GM18526 (cell line): ENCODE measurements around the gene EHF.

Experiments used
- POLR2A ChIP-seq: IDR thresholded peaks from 3 replicates; pipeline ENCODE4 v1.6.1; 2011; ENCODE audit not compliant: insufficient read length; ENCODE audit errors: extremely low read depth

EHF gene

DNA sequence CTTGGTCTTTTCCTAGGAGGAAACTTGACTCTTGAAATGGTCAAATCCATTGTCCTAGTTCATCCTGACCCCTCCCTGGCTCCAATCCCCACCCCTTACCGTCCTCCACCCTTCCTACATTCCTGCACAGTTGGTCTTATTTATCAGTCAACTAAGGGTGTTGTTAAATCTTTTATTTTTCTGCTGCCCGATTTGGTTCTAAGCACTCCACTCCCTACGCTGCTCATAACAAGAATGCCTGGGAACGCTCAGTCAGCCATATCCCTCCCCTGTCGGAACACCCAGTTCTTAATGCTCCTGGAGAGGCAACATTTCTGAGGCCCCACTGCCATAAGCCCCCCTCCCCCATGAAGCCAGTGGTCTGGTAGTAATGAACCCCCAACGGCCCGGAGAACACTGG lies 9.7 kb downstream of the EHF start:
- TF ChIP-seq POLR2A = no peak

DNA sequence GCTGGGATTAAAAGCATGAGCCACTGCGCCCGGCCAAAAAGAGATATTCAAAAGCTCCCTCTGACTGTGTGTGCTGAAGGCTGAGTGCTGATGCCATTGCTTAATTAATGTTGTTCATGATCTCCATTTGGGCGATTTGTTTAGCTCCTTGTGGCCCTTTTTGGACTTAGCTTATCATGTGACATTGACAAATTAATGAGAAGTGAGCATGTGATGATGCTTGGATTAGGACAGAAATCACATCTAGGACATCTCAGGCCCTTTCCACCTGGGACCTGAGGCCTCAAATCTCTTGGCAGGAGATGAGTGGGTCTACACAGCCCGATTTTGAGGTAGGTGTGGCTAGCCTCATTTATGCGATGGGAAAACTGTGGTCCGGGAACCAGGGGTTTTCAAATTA lies 10.4 kb downstream of the EHF start:
- no peak for TF ChIP-seq POLR2A

DNA sequence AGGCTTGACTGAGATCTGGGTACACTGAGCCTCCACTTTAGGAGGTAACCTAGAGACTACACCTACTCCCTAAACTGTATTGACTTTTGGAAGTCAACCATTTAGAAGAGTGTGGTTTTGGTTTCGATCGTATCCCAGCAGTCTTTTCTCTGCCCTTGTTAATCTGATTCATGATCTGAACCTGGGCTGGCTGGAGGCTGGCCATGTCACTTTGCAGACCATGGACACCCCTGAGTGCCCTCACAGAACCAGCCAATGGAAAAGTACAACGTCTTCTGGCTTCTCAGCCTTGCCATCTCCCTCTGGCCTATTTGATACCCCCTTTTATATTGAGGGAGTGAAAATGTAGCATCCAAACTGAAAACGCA lies 10.8 kb downstream of the EHF start:
- no peak for TF ChIP-seq POLR2A

DNA sequence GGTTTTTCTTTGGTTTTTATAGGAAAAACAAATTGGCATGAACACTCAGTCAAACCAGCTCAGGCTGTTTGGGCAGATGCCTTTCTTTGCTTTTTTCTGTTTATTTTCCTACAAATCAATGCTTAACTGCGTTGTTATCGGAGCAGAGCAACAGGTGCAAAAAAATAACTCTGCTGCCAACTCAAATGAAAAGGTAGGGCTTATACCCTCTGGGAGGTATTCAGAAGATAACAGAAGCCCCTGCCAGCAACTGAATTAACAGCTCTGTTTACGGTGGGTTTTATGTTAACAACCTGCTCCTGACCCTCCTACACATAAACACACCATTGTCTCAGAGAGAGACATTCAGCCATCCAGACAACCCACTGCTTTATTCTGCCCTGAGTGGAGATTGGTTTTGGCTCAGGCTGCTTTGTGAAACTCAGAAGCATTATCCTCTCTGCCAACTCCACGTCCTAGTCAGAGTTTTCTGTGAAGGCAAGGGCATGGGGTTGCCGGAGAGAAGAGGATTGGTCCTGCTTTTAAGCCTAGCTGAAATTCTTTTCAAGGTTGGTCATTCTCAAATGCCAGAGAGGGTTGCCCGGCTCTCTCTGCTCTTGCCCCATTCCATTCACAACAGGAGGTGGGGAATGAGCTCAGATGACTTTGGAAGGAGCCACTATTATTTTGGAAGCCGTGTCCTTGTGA lies 11.4 kb downstream of the EHF start:
- no peak for TF ChIP-seq POLR2A

DNA sequence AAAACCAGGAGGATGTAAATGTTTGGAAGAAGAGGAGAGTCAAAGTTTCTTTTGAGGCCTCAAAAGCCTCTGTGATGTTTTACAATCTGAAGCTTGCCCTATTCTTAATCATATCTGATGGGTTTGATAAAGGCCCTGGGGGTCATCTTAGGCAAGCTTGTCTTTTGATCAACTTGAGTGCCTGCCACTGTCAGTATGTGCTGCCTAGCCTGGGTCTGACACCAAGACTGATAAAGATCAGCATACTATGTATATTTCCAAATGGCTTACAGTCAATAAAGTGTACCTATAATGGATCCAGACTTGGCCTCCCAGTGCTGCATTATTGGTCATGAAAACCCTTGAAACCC lies 12.7 kb downstream of the EHF start:
- no peak for TF ChIP-seq POLR2A

DNA sequence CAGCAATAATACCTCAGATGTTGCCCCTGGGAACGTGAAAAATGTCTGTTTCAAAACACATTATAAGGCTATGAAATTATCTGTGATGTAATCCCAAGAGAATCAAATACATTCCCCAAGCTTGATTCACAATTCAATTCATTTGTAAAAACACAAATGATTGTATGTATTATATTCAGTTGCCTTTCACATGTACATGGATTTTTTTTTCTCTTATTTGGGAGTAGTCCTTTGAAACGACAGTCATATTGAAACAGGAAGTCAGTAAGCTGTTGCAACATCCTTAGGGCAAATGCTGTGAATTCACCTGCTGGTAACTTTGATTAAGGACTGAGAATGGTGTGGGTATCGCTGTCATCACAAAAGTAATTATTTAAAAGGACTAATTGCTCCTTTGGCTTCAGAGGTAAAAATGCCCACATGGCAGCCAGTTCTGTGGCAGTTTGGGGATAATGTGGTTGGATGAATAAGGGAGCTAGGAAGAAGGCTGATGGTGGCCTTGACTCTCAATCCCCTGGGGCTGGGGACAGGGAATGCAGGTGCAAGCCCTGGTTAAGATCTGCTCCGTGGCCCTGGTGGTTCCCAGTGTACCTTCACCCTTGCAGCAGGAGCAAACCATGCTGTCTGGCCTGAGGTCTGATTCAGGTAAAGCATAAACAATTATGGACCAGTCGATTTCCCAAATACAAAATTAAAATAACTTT lies 13.2 kb downstream of the EHF start:
- no peak for TF ChIP-seq POLR2A

DNA sequence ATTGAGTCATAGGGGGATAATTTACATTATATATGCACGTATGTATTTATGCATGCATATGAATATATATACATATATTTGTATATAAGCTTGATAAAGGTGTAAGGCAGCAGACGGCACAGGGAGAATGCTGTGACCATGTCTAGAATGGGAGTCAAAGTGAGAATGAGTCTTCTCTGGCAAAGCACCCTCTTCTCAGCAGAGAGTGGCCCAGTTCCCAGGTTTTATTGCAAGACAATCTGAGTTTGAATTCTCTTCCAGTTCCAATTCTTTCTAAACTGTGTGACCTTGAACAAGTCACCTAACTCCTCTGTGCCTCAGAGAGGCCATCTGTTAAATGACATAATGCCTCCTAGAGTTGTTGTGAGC lies 13.8 kb downstream of the EHF start:
- no peak for TF ChIP-seq POLR2A

DNA sequence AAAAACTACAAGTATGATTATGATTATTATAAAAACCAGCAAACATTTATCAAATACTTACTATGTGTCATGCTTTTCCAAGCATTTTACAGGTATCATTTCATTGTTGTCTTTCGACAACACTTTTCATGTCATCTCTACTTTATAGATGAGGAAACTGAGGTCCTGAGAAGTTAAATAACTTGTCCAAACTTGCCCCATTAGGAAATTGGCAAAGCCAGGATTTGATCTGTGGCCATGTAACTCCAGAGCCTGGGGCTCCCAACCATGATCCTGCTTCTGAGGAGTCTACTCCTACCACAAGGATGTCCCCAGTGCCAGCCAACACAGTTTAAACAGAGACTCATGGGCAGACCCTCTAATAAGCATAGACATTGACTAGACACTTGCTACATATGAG lies 15.2 kb downstream of the EHF start:
- TF ChIP-seq POLR2A = no peak

DNA sequence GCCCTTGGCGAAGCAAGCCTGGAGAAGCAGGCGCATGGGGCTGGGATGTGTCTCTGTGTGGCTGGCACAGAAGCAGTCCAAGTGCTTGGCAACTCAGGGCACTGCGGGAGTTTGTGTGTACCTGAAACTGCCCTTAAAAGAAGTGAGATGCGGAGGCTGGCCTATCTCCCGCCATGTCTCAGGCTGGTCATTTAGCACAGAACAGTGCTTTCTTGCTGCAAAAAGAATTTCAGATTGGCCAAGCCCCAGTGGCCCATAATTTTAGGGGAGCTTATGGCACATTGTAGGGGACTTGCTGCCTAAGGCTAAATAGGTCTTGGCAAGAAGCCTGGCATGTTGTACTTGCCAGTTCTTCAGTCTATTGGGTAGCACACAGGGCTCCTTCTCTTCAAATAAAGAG lies 16.4 kb downstream of the EHF start:
- TF ChIP-seq POLR2A = no peak

DNA sequence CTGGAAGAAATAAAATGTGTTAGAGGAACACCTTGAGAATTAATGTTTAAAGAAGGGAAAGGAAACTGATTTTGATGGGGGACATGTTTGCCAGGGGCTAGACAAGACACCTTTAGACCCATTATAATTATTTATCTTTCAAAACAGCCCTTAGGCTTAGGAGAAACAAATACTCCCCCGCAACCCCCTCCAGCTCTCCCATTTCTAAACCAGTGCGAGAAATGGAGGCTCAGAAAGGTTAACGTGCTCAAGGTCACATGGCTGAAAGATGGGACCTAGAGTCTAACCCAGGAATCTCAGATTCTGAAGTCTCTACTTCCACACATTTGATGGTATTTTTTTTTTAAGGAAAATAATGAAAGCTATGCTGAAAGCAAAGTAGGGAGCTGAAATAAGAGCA lies 18.0 kb downstream of the EHF start:
- TF ChIP-seq POLR2A = no peak

DNA sequence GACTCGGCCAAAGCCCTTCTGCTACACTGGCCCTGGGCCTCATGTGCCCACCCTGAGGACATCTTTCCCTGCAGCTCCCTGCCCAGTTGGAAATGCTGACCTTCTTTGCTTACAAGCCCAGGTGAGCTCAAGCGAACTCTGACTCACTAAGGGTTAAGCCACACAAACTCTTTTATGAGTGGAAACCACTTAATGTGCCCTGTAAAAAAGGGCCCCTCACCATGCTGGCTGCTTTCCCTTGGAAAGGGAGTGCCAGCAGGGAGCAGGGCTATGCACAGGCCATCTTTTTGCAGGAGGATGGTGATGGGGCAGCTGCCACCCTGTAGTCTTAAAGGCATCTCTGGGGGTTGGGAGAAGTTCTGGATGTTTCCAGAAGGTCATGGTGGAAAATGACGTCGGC lies 18.7 kb downstream of the EHF start:
- TF ChIP-seq POLR2A = no peak

DNA sequence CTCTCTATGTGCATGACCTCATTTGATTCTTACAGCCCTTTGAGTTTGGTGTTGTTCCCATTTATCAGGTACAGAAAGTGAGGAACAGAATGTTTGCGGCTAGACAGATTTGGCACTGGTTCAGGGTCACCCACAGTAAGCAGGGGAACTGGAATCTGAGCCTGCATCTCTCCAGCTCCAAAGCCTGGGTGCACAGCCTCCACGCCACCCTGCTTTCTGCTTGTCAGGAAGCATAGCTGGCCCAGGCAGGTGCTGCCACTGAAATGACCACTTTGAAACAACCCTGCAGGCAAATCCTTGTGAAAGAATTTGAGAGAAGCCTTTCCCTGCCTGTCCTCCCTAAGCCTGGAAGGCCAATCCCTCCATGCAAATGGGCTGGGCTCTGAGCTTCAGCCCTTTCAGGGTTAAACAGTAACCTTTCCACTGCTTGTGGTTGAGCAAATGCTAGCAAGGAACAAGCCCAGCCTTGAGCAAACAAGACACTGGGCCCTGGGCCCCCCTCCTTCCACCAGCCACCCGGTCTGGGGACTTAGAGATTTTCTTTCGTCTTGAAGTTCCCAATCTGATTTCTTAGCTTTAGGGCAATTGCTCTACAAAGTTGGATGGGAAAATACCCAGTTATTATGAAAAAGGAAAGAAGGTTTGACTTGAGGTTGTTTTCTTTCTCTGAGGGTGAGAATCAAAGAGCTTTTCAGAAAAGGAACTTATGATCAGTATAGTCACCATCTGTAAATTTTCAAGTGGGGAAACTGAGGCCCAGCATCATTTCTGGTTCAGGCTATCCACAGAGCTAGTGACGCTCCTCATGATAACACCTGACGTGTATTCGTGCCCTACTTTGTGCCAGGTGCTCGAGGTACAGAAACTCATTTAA lies 19.4 kb downstream of the EHF start:
- TF ChIP-seq POLR2A = no peak

DNA sequence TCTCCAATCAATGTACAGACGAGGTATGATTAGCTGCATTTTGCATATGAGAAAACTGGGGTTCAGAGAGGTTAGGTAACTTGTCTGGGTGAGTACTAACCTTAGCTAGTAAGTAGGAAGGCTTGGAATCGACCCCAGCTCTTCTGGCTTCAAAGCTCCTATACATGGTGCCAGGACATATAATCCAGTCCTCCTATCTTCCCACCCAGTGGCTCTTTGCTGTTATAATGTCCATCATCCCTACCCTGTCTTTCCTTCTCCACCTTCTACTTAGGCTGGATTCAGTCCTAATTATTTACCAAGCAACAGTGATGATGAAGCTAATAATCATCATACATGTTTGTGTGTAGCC lies 20.0 kb downstream of the EHF start:
- no peak for TF ChIP-seq POLR2A

DNA sequence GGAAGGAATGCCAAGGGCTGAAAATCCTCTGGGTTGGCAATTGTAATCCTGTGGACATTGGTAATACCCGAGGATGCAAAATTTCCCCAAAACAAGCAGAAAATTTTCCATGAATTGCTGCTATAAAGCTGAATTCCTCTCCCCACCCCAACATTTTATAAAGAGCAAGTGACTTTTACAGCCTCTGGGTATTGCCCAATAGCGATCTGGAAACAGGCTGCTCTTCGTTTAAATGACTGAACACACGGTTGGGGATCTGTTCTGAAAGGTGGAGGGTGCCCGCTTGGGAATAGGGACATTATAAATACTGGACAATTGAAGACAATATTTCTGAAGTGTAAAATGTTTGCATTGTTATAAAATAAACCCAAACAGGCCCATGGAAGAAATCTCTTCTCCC lies 20.6 kb downstream of the EHF start:
- no peak for TF ChIP-seq POLR2A

DNA sequence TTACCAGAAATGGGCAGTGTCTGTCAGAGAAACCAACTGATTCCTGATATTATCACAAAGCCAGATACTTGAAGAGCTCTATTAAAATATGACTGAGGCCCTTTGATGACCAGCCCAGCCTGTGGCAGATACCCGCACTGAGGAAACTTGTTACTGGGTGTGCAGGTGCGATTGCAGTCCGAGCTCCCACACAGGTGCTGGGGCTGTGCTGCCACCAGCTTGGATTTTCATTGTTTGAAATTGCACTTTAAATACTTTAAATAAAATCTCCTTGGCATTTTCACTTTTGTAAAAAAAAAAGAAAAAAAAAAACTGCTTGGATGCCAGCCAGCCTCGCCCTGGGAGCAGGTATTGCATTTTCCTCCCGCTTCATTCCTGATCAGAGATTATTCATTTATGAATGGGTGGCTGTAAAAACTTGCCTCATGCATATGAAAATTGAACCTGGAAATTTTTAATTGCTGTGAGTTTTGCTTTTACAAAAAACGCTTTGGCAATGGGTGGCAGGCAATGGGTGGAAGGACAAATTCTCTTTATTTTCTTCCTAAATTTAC lies 21.2 kb downstream of the EHF start:
- no peak for TF ChIP-seq POLR2A

DNA sequence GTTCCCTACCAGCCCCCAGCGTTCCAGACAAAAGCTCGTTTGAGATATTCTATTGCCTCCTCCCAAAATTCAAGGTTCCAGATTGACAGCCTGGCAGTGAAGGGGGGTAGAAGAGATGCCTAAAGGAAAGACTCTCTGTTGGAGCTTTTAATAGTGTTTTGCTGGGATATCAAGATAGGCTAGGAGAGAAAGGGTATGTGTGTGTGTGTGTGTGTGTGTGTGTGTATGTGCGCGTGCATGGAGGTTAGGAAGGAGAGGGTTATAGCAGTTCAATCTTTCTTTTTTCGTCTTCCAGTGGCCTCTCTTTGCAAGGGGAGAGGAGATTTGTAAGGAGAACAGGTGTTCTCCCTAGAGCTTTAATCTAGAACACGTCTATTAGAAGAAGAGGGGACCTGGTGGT lies 22.0 kb downstream of the EHF start:
- TF ChIP-seq POLR2A = no peak
